Stimulated activated naive CD8-positive, alpha-beta T cell treated with anti-CD3 and anti-CD28 coated beads, Interleukin-15, Interleukin-2, amounts not matched to agents 100 ng/mL and 50 ng/mL, for 24 hours (primary cell): ENCODE results near the gene MED23.
A peak's percentile ranks its signal among the peaks of the same experiment; 100 is the strongest.

Experiments
- H3K27ac Mint-ChIP-seq: one replicate; pipeline ENCODE4 v1.8.0; 2021; ENCODE audit warnings: mild to moderate bottlenecking, mixed read lengths
- H3K27me3 Mint-ChIP-seq: one replicate; pipeline ENCODE4 v1.8.0; 2021; ENCODE audit warnings: mixed read lengths
- H3K36me3 Mint-ChIP-seq: one replicate; pipeline ENCODE4 v1.8.0; 2021; ENCODE audit warnings: low read depth, mixed read lengths
- H3K4me1 Mint-ChIP-seq: one replicate; pipeline ENCODE4 v1.8.0; 2021; ENCODE audit warnings: low read depth, mixed read lengths
- H3K4me3 Mint-ChIP-seq: one replicate; pipeline ENCODE4 v1.8.0; 2021; ENCODE audit warnings: mild to moderate bottlenecking, mixed read lengths
- H3K9me3 Mint-ChIP-seq: one replicate; pipeline ENCODE4 v1.8.0; 2021; ENCODE audit warnings: mixed read lengths

MED23 gene

DNA sequence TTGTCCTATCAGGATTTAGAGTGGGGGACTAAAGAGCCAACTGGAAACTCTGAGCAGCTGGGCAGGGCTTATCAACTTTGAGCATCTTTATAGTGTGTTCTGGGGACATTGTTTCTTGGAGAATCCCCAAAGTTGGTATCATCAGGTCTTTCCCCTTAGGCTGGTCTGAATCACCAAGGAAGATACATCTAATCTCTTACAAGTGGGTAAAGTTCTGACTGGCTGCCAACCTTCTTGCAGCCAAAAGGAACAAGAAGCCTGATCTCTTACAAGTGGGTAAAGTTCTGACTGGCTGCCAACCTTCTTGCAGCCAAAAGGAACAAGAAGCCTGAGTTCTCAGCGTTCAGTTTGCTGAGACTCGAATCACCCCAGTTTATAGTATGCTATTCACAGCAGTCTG lies 1.6 kb upstream of the MED23 start:
- no peak overlapping the region for H3K4me3 Mint-ChIP-seq
- peaks cover 9% of the 10 kb centered on the region for H3K36me3 Mint-ChIP-seq
- no peaks in the 10 kb centered on the region for H3K9me3 Mint-ChIP-seq
- H3K27ac Mint-ChIP-seq: no peak overlapping the region
- peaks cover 40% of the 10 kb centered on the region for H3K4me1 Mint-ChIP-seq
- no peaks in the 10 kb centered on the region for H3K27me3 Mint-ChIP-seq

DNA sequence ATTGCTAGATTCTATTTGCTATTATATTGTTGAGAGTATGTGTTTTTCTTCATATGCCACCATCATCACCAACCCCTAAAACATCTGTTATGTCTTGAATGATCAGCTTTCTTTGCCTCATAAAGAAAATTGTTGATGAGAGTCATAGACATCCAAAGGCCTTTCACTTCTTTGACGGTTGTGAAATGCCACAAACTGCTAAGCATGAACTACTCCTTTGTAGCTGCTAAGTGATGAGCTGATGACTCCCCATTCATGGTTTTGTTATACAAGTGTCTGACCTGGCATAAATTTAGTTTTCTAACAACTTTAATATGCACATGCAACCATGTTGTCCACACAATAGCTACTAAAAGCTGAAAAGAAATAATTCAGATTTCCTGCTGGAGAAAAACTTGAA lies 684 bp upstream of the MED23 start:
- Mint-ChIP-seq H3K27me3 (no peaks in the 10 kb centered on the region), H3K4me1 (peaks cover 40% of the 10 kb centered on the region), H3K27ac (peak overlapping the region; percentile 93), H3K36me3 (peaks cover 9% of the 10 kb centered on the region), H3K9me3 (no peaks in the 10 kb centered on the region), H3K4me3 (peak overlapping the region; percentile 98)

DNA sequence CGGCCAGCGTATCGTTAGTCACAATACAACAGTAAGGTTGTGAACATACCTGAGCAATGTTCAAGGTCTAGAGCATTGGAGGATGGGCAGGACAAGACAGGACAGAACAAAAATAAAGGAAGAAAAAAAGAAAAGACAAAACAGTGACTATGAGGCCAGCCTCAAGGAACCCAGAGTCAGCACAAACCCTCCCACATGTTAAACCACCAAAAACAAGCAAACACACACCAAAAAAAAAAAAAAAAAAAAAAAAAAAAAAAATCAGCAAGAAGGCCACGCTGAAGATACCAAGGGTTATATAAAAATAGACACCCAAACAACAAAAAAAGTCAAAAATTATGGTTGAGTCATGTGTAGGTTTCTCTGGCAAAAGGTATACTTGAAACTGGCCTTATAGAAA lies 12.8 kb downstream of the MED23 start:
- Mint-ChIP-seq H3K4me3 (no peak overlapping the region), H3K36me3 (peaks cover 88% of the 10 kb centered on the region), H3K27me3 (no peaks in the 10 kb centered on the region), H3K4me1 (peaks cover 2% of the 10 kb centered on the region), H3K27ac (no peak overlapping the region), H3K9me3 (no peaks in the 10 kb centered on the region)

DNA sequence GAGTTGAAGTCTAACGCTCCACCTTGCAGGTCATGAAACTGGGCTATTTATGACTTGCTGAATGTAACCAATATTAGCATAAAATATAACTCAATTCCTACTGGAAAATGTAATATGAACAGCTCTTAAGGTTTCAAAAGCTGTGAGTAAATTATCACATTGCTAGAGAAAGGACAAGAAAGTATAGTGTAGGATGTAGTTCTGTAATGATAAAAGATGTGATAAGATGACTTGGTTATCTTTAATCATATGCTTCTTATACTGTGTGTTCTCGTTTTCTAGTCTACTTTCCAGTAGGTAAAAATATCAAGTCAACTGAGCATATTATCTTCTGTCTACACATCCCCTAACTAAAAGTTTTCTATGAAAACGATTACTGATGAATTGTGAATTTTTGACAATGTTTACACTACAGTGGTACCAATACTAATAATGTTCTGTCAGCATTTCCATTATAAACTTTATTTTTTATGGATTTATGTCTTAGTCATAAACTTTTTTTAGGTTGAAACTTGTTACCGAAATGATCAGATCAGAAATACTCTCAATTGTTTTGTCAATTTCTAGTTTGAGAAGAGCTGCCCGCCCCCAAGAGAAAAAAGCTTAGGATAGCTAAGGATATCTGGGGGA lies 14.6 kb downstream of the MED23 start:
- Mint-ChIP-seq H3K27me3 (no peaks in the 10 kb centered on the region), H3K36me3 (peaks cover 85% of the 10 kb centered on the region), H3K9me3 (no peaks in the 10 kb centered on the region), H3K27ac (no peak overlapping the region), H3K4me1 (no peaks in the 10 kb centered on the region), H3K4me3 (no peak overlapping the region)

DNA sequence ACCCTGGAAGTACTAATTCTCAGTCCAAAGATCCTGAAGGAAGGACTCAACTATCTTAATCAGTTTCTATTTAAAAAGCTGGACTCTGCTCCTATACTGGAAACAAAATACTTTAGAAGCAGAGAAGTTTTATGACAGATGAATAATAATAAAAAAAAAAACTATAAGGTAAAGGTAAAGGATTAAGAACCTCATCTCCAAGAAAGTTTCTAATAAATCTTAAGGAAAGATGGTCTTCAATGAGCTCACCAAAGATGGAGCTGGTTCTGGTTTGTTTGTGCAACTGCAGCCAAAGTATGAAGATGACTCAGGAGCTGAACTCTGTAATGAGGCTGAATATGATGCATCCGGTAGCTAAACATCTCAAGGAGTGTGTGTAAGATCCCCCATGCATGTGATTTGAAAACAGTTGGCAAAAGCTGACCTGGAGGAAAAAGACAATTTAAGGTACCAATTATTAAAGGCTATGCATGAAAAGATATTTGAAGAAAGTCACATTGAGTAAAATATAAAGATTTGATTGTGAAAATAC lies 25.2 kb downstream of the MED23 start:
- peaks cover 67% of the 10 kb centered on the region for H3K36me3 Mint-ChIP-seq
- H3K9me3 Mint-ChIP-seq: no peaks in the 10 kb centered on the region
- H3K4me3 Mint-ChIP-seq: no peak overlapping the region
- no peaks in the 10 kb centered on the region for H3K4me1 Mint-ChIP-seq
- H3K27ac Mint-ChIP-seq: no peak overlapping the region
- no peaks in the 10 kb centered on the region for H3K27me3 Mint-ChIP-seq

DNA sequence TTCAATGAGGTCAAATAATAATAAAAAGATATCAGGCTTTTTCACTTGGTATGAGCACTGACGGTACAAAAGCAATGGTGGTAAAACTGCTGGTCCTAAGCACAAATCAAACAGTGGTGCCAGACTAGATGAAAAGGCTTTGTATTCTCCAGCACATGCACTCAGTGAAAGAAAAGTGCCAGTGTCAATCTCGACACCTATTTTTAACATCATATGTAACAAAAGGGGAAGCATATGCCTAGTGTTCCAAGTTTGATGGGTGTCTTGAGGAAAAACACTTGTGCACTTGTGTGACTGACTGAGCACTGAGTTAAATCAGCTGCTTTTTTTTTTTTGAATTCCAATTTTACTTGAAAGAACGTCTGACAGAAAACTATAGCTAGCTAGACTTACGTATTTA lies 27.3 kb downstream of the MED23 start:
- no peaks in the 10 kb centered on the region for H3K9me3 Mint-ChIP-seq
- H3K27me3 Mint-ChIP-seq: no peaks in the 10 kb centered on the region
- H3K4me3 Mint-ChIP-seq: no peak overlapping the region
- H3K27ac Mint-ChIP-seq: no peak overlapping the region
- H3K36me3 Mint-ChIP-seq: peaks cover 57% of the 10 kb centered on the region
- no peaks in the 10 kb centered on the region for H3K4me1 Mint-ChIP-seq

DNA sequence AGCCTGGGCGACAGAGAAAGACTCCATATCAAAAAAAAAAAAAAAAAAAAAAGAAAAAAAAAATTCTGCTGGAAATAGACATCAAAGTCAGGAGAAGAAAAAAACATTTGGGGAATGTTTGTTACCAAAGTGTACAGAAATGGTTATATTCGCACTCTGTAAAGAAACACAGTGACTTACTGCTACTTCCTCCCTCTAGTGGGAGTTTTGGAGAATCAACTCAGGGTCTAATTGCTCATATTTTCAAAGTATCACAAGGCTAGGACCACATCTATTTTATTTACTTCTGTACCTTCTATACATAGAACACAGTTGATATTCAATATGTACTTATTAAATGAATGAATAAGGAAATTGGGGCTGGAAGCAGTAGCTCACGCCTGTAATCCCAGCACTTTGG lies 30.6 kb downstream of the MED23 start:
- Mint-ChIP-seq H3K36me3 (peaks cover 63% of the 10 kb centered on the region), H3K9me3 (no peaks in the 10 kb centered on the region), H3K4me1 (no peaks in the 10 kb centered on the region), H3K4me3 (no peak overlapping the region), H3K27me3 (no peaks in the 10 kb centered on the region), H3K27ac (no peak overlapping the region)

DNA sequence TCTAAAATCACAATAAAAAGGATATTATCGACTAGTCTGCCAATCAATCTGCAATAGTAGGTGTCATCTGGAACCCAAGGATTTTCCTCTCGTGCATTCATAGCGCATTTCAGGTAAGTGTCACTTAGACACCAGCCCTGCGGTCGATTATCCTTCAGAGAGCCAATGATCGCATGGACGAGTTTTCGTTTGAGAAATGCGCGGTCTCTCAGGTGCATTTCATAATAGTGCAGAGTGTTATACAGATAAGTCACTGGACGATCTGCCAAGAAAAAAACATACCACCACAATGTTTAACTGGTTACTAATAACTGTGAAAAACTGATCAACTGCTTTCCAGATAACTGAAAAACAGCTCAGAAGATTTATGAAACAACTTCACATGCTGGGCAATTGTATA lies 34.0 kb downstream of the MED23 start:
- H3K36me3 Mint-ChIP-seq: peaks cover 66% of the 10 kb centered on the region
- no peak overlapping the region for H3K4me3 Mint-ChIP-seq
- no peaks in the 10 kb centered on the region for H3K27me3 Mint-ChIP-seq
- no peaks in the 10 kb centered on the region for H3K9me3 Mint-ChIP-seq
- no peaks in the 10 kb centered on the region for H3K4me1 Mint-ChIP-seq
- H3K27ac Mint-ChIP-seq: no peak overlapping the region

DNA sequence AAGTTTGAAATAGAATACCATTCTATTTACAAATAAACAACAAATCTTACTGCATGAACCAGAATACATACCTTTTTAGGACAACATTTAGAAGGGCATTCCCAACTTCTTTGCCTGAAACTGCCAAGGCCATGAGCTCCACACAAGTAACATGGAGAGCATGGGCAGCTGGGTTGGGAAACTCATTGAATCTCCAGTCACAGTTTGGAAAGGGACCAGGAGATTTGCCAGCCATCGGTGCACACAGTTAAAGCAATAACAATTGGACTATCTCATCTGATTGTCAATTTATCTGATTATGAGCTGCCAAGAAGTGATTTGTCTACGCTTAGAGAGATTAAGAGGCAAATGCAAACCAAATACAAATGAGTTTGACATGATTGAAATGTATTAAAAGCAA lies 35.1 kb downstream of the MED23 start:
- H3K36me3 Mint-ChIP-seq: peaks cover 64% of the 10 kb centered on the region
- no peak overlapping the region for H3K4me3 Mint-ChIP-seq
- H3K27ac Mint-ChIP-seq: no peak overlapping the region
- no peaks in the 10 kb centered on the region for H3K27me3 Mint-ChIP-seq
- H3K9me3 Mint-ChIP-seq: no peaks in the 10 kb centered on the region
- H3K4me1 Mint-ChIP-seq: no peaks in the 10 kb centered on the region

DNA sequence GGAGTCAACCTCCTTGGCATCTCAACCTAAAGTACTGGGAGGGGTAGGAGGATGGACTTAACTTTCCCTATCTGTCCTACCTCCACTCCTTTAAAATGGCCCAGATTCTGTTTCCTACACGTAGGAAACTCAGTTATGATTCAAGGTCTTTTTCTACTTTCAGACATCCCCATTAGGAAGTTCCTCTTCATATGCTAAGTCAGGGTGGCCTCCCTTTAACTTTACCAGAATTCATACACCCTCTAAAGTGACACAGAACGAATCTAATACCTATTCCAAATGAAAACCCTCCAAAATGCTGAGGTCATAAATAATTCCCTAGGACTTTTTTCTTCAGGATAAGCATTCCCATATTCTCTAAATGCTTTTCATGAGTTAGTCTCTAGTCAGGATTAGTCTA lies 39.4 kb downstream of the MED23 start:
- Mint-ChIP-seq H3K27ac (no peak overlapping the region), H3K4me3 (no peak overlapping the region), H3K9me3 (no peaks in the 10 kb centered on the region), H3K4me1 (no peaks in the 10 kb centered on the region), H3K27me3 (no peaks in the 10 kb centered on the region), H3K36me3 (peaks cover 61% of the 10 kb centered on the region)

DNA sequence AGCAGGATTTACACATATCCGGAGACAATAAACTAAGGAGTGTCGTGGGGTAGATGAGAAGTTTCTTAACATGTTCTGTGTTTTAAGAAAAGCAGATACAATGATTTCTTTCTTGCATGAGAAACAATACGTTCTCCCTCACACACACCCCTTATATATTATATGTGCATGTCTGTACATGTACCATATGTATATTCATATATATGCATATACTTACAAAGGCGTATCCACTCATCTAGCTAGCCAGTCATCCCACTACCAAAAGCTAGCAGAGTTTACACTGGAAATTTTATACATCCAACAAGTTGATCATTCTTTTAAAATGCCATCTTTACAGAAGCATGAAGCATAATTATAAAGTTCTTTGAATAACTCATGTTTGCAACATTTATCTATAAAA lies 40.1 kb downstream of the MED23 start:
- H3K27ac Mint-ChIP-seq: no peak overlapping the region
- no peaks in the 10 kb centered on the region for H3K9me3 Mint-ChIP-seq
- no peaks in the 10 kb centered on the region for H3K4me1 Mint-ChIP-seq
- H3K27me3 Mint-ChIP-seq: no peaks in the 10 kb centered on the region
- peaks cover 58% of the 10 kb centered on the region for H3K36me3 Mint-ChIP-seq
- no peak overlapping the region for H3K4me3 Mint-ChIP-seq

DNA sequence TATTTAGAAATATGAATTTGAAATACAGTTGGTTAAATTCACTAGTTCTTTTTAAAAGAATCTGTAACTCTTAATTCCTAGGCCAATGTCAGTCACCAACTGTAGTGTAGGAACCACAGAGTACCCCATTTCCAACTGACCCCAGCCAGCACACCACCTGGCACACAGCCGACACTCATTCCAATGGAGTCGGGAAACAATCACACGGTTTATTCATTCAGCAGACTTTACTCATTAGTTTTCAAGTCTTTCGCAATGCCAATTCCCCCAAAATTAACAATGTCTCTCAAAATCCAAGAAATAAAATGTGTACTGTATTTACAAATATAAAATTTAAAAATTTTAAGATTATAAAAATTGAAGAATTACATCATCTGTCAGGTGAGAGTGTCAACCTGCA lies 41.5 kb downstream of the MED23 start:
- Mint-ChIP-seq H3K9me3 (no peaks in the 10 kb centered on the region), H3K27ac (no peak overlapping the region), H3K4me1 (no peaks in the 10 kb centered on the region), H3K36me3 (peaks cover 51% of the 10 kb centered on the region), H3K4me3 (no peak overlapping the region), H3K27me3 (no peaks in the 10 kb centered on the region)

DNA sequence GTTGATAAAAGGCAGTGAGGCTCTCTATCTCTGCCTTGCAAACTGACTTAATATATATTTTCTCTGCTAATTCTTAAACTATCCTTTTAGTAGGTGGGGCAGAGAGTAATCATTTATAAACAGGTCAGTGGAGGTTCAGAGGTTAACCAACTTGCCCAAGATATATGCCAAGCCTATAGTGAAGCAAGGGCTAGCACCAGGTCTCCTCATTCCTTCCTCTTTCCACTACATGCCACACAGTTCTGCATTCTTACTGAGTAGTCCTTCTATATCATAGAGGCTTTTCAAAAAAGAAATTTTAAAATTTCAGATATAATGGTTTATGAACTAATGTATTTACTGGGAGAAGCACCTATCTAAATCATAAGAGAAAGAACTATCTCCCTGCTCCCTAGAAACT lies 46.5 kb downstream of the MED23 start:
- H3K4me1 Mint-ChIP-seq: no peaks in the 10 kb centered on the region
- no peak overlapping the region for H3K27ac Mint-ChIP-seq
- H3K27me3 Mint-ChIP-seq: no peaks in the 10 kb centered on the region
- H3K36me3 Mint-ChIP-seq: peaks cover 41% of the 10 kb centered on the region
- H3K4me3 Mint-ChIP-seq: no peak overlapping the region
- no peaks in the 10 kb centered on the region for H3K9me3 Mint-ChIP-seq

DNA sequence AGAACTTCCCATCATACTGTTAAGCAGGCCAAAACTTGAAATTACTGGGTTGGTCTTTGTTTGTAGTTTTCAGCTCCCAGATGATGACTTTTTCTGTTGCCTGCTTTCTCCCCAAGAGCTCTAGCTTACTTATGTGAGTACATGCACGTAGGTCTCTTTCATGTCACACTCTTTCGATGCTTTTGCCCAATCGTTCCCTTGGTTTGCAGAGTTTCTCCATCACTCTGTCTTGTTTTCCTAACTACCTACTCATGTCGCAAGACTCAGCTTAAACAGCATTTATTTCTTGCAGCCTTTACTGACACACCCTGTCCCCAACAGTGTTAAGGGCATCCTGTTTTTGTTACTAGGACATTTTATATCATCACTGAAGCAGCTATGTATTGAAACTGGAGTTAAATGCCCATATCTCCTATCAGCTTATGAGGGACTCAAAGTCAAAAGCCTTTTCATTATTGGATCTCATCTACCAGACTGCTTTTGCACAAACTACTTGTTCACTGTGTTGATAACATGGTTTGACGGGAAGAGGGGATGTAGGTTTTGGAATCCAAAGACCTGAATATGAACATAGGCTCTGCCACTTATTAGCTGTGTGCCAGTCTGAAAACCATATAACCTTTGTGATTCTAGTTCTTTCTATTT lies 52.1 kb downstream of the MED23 start:
- H3K27ac Mint-ChIP-seq: no peak overlapping the region
- no peaks in the 10 kb centered on the region for H3K9me3 Mint-ChIP-seq
- no peak overlapping the region for H3K4me3 Mint-ChIP-seq
- no peaks in the 10 kb centered on the region for H3K4me1 Mint-ChIP-seq
- H3K36me3 Mint-ChIP-seq: peaks cover 37% of the 10 kb centered on the region
- no peaks in the 10 kb centered on the region for H3K27me3 Mint-ChIP-seq

DNA sequence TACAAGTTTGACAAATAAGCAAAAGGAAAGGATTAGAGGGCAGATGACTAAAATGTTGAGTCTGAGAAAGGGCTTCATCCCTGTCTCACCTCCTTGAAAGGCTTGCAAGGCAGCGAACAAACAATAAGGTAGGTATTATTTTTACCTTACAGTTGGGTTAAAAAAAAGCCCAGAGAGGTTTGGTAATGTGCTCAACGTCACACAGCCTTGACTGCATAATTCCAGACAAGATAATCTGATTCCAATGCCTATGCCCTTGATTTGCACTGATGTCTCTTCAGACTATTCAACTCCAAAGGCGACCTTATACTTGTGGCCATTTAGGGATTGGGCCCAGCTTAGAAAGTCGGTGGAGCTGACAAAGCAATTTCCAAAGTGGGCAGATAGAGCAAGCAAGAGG lies 53.4 kb downstream of the MED23 start:
- Mint-ChIP-seq H3K4me3 (no peak overlapping the region), H3K27me3 (no peaks in the 10 kb centered on the region), H3K4me1 (no peaks in the 10 kb centered on the region), H3K27ac (no peak overlapping the region), H3K9me3 (no peaks in the 10 kb centered on the region), H3K36me3 (peaks cover 29% of the 10 kb centered on the region)

DNA sequence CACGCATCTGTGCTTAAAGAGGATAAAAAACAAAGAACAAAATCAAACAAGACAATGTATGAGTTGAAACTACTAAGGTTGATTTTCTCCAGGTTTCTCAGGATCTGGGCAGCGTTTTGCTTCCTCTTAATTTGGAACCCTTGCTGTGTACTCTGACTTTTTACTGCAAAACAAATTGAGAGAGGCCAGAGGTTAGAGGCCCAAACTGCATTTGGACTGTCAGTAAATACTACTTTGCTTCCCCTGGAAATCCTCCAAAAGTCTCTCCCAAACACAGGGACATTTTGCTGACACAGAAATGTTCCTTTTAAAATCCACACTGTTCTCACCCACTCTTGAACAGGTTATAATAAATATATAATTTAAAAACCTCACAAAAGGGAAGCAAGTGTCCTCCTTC lies 53.9 kb downstream of the MED23 start:
- Mint-ChIP-seq H3K27me3 (no peaks in the 10 kb centered on the region), H3K9me3 (no peaks in the 10 kb centered on the region), H3K4me1 (no peaks in the 10 kb centered on the region), H3K27ac (no peak overlapping the region), H3K36me3 (peaks cover 28% of the 10 kb centered on the region), H3K4me3 (no peak overlapping the region)
